NCI-H2171 (cell line): ENCODE results near the gene ASCL2.

Source experiments
- DNase-seq: peaks from one replicate; lab custom pipeline; 2025; lab: John Stamatoyannopoulos, UW

Gene ASCL2, protein sequence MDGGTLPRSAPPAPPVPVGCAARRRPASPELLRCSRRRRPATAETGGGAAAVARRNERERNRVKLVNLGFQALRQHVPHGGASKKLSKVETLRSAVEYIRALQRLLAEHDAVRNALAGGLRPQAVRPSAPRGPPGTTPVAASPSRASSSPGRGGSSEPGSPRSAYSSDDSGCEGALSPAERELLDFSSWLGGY

DNA sequence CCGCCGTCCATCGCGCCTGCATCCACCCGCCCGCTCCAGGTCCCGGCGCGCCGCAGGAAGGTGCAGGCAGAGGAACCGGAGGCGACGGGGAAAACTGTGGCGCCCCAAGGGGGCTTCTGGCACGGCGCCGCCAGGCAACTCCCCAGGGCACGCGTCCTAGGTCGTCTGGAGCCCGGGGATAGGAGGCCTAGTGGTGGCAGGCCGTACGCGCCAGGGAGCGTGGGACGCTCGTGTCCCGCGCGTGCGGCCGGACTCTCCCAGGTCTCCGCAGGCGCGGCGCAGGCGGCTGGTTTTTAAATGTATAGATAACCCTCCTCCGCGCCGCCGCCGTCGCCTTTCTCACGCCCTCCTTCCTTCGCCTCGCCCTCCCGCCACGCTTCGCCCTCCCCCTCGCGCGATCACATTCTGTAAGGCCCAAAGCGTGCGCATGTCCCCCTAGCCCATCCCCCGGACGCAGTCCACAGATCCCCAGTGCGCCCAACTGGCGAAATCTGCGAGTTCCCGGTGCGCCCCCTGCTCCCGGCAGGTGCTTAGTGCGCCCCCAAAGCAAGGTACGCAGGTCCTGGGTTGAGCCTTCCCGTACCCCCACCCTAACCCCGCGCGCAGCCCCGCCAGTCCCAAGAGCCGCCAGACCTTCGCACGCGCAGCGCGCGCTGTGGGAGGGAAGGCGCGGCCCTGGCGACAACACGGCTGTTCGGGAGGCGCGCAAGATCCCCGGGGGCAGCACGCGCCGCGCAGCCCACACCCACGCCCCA, at the start of gene ASCL2:
TSS of gene ASCL2 (minus strand) at position 267 of the 755 bp plus-strand sequence. CDS start at position 11, 256 bp downstream.
- DNase-seq = no peak

DNA sequence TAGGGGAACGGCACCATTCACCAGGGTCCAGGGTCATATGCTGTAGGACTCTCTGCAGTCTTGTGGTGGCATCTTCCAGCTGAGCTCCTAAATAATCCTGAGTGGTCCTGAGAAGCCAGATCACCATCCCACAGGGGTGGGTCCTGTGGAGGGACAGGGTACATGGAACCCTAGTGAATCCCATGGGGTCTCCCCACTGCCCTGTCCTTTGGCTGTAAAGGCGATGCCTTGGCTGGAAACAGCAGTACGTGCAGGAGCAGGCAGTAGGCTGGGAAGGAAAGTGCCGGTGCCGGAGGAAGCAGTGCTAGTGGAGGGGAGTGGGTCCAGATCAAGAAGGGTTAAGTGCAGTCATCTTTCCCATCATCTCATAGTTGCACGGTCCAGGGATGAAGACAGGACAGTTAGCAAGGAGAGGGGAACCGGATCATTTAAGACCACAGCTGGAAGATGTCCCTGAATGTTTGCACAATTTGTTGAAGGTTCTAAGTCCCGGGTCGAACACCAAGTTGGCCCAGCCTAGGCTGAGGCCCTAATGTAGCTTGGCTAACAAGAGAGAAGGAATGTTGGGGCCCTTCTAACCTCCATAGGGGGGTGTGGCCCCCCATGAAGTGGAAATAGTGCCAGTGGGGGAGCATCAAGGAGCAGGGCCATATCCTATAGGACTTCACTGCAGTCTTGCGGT, 49.5 kb upstream of the ASCL2 start:
- no peak for DNase-seq

DNA sequence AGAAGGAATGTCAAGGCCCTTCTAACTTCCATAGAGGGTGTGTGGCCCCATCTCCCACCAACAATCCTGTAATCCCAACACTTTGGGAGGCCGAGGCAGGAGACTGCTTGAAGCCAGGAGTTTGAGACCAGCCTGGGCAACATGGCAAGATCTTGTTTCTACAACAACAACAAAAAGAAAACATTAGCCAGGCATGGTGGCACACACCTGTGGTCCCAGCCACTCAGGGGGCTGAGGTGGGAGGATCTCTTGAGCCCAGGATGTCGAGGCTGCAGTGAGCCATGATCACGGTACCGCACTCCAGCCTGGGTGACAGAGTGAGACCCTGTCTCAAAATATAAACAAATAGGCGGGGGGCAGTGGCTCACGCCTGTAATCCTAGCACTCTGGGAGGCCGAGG, 48.3 kb upstream of the ASCL2 start:
- no peak for DNase-seq

DNA sequence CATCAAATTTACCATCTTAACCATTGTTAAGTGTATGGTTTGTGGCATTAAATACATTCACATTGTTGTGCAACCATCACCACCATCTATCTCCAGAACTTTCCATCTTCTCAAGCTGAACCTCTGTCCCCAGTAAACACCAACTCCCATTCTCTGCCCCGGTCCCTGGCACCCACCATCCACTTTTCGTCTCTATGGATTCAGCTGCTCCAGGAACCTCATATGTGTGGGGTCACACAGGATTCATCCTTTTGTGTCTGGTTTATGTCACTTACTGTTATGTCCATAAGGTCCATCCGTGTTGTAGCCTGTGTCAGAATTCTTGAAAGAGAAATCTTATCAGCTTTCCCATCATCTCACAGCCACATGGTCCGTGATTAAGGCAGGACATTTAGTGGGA, 47.7 kb upstream of the ASCL2 start:
- DNase-seq = no peak

DNA sequence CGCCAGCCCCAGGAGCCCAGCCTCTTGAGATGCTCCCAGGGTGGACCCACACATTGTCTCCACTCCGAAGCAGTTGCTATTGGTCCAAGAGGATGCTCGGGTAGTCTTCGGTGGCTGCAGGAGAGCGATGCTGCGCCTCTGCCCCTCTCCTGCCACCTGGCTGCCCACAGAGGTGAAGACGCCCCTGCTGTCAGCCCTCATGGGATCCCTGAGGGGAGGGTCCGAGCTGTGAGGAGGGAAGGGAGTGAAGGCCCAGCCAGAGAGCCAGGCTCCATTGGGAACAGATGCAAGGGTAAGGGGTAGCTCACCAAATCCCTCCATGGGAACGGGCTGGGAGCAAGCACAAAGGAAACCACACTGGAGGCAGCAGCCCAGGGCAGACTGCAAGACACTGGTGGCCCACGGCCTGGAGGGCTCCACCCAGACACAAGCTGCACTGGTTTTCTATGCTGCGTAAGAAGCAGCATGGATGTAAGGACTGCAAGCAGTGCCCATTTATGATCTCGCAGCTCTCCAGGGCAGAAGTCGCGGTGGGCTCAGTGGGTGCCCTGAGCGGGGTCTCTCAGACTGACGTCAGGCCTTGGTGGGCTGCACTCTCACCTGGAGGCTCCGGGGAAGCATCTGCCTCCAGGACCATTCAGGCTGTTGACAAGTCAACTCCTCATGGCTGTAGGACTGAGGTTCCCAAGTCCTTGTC, 47.1 kb upstream of the ASCL2 start:
- DNase-seq = no peak

DNA sequence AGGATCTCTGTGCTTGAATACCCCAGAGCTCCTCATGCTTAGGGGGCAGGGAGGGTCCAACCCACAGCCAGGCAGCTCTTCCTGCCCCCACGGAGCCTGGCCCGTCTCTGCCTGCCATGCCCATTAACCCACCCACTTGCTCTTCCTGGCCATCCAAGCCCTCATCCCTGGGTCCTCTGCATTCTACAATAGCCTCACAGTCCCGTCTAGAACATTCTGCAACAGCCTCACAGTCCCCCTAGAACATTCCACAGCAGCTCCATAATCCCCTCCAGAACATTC, 46.5 kb upstream of the ASCL2 start:
- DNase-seq = no peak

DNA sequence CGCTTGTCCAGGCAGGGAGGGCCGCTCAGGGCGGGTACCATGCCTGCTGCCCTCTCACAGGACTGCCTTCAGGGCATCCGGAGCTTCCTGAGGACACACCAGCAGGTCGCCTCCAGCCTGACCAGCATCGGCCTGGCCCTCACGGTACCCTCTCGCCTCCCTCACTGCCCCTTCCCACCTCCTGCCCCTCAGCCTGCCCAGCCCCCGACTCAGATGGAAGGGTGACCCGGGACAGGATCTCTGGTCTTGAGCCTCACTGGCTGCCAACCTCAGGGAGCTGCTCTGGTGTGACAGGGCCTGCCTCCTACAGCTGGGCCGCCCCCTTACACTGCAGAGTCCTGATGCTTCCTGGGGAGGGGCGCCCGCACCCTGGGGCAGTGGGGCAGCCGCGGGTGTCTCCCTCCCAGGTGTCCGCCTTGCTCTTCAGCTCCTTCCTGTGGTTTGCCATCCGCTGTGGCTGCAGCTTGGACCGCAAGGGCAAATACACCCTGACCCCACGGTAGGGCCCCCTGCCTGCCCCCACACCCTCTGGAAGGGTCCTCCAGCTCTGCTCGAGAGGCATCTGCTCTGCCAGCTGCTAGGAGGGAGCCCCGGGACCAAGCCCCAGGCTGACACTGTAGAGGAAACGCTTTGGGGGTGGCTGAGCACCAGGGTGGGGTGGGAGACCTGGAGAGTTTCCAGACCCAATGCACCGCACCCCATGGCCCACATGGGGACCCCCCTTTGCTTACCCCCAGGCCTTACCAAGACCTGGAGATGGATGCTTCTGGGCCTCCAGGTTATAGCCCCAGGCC, 46.0 kb upstream of the ASCL2 start:
- no peak for DNase-seq

DNA sequence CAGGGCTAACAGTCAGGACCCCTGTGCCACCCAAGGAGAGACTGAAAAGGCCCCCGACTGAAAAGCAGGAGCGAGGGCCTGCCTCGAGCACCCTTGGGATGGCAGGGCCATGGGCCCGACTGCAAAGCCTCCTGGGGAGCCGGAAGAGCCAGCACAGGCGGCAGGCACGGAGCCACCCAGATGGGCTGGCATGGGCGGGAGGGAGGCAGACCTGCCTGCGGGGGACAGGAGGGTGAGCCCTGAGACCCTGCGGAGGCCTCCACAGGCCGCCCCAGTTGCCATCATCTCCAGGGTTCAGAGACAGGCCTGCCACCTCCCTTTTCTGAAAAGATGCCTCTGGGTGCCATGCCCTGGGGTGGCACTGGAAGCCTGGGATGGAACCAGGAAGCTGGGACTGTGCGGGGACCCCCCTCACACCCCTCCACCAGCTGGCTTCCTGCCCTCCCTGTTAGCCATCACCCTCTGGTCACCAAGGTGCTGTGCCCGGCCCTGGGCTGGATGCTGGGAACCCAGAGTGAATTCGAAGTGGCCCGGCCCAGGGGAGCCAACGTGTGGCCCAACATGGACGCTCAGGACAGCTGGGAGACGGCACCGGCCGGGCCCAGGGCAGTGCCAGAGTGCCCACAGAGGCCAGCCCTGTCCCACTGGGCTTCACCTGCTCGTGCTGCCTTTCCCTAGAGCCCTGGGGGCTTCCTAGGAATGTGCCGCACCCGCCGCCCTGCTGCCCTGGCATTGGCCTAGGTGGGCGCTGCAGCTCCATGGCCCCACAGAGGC, 45.2 kb upstream of the ASCL2 start:
- DNase-seq = no peak

DNA sequence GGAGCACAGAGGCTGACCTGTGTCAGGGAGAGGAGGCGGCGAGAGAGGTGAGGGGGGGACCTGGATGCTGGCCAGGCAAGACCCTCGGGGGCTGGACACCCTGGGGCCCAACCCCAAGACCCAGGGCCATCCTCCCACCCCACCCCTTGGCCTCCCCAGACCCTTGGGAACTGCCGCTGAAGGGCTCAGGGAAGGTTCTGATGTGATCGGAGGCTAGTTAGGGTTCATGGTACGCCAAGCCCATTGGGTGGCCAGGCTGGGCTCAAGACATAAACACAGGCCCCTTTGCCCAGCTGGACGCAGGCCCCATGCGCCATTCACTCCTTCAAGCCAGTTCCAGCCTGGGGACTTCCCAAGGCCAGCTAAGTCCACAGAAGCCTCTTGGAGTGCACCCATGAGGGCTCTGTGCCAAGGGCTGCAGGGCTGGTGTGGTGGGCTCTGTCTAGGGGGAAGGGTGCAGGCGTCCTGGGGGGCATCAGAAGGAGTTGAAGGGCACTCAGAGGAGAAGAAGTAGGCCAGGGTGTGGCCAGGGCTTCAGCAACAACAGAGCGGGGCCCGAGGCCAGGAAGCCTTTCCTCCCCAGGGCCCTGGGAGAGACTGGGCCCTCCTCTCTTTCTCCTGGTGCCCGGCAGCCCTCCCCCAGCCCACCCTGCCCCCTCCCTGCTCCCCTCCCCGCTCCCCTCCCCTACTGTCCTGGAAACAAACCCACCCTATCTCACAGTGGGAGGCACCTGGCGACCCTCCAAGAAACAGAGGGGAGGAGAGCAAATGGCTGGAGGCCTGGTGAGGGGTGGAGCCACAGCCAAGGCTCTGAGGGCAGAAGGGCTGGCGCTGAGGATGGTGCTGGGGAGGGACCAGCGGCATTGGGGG, 44.4 kb upstream of the ASCL2 start:
- peak; percentile 69 for DNase-seq

DNA sequence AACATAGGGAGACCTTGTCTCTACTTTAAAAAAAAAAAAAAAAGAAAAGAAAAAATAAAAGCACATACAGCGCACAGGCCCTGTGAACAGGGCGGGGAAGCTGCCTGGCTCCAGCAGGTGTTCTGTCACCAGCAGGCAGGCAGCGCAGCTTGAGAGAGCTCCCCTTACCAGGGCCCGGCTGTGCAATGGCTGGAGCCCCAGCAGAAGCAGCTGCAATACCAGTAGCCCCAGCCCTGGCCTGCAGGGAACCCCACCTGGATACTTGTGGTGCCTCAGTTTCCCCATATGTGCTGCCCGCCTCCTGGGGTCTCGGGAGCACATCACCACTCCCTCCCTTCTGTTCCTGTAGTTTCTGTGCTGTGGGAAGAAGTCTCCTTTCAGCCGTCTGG, 43.7 kb upstream of the ASCL2 start:
- DNase-seq = no peak

DNA sequence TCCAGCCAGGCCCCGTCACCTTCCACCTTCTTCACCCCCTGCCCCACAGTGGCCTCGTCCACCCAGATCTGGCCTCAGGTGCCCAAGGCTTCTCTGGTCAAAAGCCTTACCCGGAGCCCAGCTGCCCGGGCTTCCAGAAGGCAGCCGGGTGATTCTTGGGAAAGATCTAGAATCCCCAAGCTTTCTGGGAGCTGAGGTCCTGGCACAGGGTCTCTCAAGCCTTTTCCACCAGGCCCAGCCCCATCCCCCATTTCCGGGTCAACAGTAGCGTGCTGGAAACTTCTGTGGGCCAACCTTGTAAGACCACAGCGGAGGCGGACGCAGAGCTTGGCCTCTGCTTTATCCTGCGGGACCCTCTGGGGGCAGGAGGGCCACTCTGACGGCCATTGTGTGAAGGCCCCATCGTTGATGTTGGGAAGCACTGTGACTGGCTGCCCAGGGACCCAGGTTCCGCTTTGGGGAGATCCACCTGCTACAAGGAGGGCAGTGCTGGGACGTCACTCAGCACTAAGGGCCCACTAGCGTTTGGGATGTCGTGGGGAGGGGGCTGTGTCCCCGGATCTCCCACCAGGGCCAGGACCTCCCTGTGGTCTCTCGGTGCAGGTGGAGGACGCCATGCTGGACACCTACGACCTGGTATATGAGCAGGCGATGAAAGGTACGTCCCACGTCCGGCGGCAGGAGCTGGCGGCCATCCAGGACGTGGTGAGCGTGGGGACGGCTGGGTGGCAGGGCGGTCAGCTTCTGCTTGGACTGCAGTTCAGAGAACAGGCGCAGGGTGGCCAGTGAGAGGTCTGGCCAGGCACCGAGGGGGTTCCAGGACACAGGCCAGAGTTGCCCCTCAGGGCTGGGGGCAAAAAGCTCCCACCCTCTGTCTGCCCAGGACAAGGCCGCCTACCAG, 42.9 kb upstream of the ASCL2 start:
- DNase-seq = no peak

DNA sequence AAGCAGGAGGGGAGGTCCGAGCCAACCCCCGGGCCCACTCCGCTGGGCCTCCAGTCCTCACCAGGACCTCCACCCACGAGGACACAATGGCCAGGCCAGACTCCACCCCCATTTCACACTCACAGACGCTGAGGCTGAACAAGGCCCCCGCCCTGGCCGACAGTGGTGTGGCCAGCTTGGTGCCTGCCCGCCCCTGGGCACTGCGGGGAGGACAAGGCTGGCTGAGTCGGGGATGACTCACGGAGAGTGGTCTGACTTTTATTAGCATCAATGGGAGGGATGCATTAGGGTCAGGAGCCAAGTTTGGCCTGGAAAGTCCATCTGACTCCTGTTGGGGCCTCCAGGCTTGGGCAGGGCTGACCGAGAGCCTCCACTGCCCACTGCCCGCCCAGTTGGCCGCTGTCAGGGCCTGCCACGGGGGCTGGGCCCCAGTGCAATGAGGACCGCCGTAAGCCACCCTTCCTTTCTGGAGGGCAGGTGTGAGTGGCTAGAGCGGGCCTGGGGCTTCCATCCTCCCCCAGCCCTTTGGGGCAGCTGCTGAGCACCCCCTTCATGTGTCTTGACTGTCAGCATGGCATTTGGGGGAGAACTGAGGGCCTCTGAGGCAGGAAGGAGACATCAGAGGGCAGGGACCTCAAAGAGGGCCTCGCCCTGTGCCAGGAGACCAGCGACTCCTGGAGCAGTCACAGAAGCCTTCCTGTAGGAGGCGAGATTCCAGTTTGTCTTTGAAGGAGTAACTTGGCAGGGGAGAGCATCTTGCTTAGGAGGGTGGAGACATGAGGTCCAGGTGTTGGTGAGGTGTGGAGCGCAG, 42.0 kb upstream of the ASCL2 start:
- DNase-seq = no peak

DNA sequence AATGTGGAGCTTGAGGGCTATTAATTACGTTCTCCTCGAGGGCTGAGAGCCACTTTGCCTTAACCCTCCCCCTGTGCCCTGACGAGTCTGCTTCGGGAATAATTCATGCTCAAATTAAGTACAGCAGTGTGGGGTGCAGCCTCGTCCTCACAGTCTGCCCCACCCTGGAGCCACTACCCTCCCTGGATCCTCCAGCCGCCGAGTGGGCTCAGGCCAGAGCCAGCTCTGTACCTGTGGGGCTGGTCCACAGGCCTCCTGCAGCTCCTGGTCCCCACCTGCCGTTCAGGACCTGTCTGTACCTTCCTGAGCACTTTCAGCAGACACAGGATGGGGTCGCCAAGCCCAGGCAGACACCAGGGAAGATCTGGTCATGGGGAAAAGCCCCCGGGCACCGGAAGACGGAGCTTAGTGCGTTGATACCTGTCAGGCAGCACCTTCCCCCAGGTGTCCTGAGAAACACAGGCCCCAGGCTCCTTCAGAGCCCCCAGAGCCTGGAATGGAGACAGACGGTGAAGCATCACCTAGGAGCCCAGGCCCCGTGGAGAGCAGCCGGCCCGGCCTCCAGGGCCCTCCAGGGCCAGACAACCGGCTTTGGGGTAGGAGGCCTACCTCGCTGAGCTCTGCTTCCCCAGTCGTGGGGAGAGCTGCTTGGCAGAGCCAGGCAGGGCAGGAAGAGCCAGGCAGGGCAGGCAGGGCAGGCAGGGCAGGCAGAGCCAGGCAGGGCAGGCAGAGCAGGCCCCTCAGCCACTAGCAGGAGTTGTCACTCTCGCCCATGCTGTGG, 41.2 kb upstream of the ASCL2 start:
- DNase-seq = no peak

DNA sequence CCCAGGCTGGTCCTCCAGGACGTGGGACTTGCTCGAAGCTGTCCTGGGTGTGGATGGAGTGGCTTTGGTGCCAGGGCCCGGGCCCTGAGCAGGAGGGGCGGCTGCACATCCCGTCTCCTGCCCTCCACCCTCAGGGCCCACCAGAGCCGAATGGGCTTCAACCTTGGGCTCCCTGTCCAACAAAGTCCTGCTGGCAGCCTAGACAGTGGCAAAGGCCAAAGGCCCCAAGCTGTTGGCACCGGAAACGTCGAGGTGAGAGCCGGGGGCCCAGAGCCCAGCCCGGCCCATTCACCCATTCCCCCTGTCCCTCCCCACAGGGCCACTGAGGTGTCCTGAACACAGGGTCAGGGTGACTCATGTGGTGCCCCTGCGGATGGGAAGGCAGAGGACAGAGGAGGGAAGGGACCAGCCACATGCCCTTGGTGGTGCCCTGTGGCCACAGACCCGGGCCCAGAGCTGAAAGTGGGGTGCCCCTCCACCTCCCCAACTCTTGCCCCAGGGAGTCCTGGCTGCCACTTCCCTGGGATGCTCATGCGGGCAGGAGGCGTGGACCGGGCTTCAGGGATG, 40.5 kb upstream of the ASCL2 start:
- no peak for DNase-seq

DNA sequence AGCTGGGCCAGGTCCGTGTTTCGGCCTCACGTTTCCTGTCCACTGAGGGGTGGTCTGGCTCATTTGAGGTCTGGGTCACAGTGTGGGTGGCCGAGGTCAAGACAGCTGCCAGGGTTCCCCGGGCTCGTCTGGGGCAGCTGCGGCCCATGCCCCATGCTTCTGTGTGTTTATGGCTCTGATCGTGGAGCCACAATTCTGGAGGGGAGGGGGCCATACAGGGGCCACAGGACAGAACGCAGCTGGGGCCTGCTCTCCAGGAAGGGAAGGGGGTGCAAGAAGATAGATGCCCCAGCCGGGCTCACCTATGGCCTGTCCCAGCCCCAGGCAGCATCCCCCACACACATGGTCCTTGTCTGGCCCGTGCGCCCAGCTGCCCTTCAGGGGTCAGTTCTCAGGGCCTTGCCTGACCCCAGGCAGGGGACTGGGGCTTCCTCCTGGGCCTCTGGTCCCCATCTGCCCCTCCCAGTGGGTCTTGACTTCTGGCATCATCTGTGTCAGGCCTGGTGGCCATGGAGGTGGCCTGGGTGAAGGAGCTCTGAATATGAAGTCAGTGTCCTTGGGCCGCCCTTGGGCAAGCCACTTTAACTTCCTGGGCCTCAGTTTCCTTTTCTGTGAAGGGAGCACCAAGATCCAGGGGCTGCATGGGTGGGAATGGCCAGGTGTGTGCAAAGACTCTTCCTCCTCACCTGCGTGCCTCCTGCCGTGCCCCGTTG, 39.8 kb upstream of the ASCL2 start:
- DNase-seq = no peak

DNA sequence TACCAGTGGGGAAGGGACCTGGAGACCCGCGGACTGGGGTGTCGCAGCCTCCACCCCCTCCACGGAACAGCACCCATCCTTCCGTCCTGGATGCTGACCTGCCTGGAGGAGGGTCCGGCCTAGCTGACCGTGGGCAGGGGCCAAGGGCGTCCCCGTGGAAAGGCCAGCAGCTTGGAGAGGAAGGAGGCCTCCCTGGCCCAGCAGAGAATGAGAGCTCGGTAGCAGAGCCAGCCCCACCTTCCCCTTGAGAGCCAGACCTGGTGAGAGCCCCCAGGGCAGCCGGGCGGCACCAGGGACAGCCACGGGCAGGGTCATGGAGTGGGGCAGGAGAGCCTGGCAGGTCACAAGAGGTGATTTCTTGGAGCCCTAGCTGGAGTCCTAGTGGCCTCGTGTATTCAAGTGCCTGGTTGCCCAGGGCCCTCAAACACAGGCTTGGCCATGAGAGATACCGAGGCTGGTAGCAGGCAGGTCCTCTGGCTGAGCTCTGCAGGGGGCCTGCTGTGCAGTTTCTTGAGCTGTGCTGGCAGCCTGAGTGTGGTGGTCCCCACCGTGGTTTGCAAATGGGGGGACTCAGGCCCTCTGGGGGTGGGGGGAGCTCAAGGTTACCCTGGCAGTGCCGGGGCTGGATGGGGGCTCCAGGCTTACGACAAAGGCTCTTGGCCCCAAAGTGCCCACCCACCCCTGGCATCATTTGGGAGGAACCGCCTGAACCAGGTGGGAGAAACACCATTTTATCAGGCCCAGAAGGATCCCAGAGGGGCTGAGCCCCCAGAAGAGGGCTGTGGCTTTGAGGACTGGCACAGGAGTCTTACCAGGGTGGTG, 39.1 kb upstream of the ASCL2 start:
- DNase-seq = no peak
